ENCODE measurements around the gene SVEP1.
"Not testable (repeated sequence)": the region's sequence is repeated elsewhere in the genome, so short reads cannot be mapped to it uniquely, and the experiment has no call there.

SVEP1 gene

GRCh38 chr9:110579034-110579861, at the start of gene SVEP1:
TSS of gene SVEP1 (minus strand) at chr9:110579741. CDS start at chr9:110579543, 198 bp downstream.
- DNase-seq (ENCODE audit: low read depth) = no peak

DNA sequence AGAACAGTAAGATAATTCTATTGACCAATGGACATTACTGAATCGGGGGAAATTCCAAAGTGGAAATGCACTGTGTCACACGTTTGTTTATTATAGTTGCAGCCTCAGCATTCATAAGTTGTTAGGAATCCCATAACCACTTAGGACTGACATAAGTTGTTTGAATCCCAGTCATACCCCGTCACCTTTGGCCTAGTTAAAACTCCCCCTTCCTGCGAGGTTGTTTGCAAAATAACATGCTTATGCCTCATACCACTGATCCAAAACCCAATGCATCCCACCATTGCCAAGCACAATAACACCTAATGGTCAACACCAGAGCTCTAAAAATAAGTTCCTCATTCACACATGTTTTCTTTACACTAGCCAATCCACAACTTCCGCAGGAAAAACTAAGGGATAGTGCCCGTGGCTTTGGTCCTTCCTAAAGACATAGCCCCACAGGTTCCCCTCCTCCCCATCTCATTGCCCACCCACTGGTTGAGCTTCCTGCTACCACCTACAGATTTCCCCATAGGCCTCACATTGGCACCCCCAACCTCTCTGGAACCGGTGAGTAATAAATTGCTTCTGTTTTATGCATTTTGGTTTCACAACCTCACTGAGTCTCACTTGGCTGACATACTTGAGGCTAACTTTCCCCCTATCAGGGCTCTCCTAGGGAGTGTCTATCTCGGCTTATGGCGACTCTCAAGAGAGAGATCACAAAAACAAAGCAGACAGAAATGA, 46.7 kb upstream of the SVEP1 start:
- DNase-seq (ENCODE audit: low read depth) = no peak

DNA sequence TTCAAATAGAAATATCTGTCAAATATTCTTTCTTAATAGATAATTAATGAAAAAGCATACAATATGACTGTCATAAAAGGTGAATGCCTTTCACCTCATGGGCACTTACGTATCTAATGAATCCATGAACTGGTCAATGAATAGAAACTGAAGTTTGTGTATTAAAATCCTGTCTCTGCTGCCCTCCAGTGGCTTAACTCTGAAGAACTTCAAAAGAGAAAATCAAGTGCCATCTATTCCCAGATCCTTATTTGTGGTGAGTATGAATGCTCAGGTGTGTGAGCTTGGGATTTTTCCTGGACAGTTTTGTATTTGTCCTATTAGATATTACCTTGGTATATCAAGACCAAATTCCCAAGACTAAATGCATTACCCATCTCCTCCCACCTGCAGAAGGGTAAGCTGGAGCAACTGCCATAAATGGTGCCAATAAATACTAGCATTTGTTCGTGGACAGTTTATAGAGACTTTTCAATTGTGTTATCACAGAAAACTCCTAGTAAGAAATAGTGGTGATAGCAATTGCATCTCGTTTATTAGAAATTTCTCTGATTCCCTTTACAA, 44.0 kb upstream of the SVEP1 start:
- DNase-seq (ENCODE audit: low read depth) = no peak

GRCh38 chr9:110622368-110622767, 42.8 kb upstream of the SVEP1 start:
- DNase-seq (ENCODE audit: low read depth) = no peak

DNA sequence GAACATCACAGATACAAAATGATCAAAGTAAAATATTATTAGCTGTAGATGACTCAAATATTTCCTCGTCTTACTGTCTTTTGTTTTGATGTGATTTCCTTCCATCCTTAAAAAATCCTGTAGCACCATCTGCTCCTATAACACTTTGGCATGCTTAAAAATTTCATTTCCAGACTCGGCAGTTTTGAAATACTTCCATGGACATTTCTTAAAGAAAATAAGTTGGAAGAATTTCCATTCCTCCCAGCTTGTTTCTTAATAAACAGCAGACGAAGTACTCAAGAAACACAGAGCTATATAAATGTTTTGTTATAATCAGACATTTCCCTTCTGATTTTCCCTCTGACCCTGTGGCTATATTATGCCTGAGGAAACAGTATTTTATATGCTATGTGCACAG, 41.2 kb upstream of the SVEP1 start:
- no peak for DNase-seq (ENCODE audit: low read depth)

DNA sequence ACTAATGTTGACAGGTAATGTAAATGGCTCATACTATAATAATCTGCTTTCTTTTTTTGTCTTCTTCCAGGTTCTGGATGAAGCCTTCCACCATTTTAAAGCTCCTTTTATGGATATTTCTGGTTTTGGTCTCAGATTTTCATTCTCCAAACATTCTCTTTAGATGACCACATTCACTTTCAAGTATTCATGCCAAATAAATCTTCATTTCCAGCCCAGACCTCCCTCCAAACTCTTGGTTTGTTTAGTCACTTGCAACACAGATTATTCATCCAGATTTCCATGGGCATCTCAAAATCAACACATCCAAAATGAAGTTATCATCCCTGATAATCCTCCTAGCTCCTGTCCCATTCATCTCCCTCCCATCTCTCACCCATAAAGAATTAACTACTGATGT, 40.3 kb upstream of the SVEP1 start:
- no peak for DNase-seq (ENCODE audit: low read depth)

DNA sequence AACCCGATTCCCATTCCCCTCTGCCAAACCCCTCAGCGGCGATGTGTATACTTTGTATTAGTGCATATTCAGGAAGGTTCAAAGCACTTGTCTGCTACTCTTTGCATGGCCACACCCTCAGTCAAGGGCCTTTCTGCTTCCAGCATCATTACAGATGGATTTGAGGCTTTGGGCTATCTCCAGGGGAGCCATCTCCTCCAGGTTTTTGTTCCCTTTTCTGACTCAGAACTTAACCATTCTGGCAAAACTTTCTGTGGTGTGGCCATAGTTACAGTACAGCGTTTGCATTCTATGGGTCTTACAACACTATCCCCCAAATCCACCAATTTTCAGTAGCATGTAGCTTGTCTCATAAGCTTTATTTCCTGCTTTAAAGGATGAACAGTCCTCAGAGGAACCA, 36.0 kb upstream of the SVEP1 start:
- no peak for DNase-seq (ENCODE audit: low read depth)

DNA sequence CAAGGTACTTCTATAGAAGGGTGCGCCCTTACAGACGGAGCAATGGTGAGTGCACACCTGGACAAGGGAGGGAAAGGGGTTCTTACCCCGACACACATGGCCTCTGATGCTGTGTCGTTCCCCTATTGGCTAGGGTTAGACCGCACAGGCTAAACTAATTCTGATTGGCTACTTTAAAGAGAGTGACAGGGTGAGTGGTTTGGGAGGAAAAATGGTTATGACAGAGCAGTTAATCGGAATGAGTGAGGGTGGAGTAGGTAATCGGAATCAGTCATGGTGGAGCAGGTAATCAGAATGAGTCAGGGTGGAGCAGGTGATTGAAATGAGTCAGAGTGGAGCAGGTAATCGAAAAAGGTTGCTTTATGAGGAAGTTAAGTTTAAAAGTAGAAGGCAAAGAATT, 35.0 kb upstream of the SVEP1 start:
- not testable (repeated sequence) for DNase-seq (ENCODE audit: low read depth)

- no peak for DNase-seq (ENCODE audit: low read depth)
These were observed 26.7 kb upstream of the SVEP1 start for GRCh38 chr9:110606179-110606790.

DNA sequence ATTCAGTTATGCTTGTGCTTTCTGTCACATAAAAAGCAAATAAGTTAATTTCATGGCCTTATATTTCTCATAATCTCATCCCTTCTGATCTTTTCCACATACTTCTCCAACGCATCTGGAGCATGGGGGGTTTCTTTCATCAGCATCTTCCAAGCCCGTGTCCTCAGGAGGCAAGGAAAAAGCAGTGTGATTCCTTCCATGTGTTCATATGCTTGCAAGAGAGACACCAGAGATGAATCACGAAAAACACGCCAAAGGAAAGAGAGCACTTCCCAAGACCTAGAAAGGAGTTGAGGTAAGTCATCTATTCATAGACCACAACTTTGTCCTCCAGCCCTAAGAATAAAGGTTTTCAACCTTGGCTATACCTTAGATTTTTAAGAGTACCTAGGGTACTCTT, 26.0 kb upstream of the SVEP1 start:
- no peak for DNase-seq (ENCODE audit: low read depth)

DNA sequence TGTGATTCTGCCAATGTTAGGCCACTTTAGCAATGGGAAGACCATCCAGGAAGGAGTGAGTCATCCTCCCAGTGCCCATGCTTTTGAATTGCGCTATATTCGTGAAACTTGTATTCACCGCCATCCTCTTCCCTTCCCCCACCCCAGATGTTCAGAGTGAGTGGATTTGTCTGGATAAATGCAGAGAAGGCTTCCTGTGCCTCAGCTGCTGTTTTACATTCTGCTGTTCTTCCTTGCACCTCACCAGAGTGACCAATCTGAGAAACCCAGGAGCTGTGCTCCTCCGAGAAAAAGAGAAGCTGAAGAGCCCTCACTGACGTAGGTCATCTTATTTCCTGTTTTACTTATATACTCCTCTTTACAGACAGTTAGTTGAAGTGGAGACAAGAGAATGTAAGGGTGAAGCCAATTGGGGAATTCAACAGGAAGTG, 24.6 kb upstream of the SVEP1 start:
- no peak for DNase-seq (ENCODE audit: low read depth)

DNA sequence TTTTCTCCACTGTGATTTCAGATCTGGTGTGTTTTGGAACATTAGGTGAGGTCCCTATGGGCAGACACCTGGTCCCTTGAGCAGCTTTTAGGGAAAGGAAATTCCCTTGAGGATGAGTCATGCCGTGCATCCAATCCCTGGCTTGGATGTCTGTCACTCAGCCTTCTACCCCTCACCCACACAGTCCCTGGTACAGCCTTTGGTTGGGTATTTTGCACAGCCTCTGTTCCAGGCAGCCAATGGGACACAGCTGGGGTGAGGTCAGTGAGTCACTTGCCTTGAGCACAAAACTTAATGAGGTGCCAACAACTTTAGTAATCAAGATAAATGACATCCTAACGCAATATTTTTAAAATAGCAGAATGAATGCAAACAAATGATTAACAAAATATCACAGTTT, 22.7 kb upstream of the SVEP1 start:
- no peak for DNase-seq (ENCODE audit: low read depth)

- no peak for DNase-seq (ENCODE audit: low read depth)
These were observed 21.6 kb upstream of the SVEP1 start for GRCh38 chr9:110601098-110601497.

DNA sequence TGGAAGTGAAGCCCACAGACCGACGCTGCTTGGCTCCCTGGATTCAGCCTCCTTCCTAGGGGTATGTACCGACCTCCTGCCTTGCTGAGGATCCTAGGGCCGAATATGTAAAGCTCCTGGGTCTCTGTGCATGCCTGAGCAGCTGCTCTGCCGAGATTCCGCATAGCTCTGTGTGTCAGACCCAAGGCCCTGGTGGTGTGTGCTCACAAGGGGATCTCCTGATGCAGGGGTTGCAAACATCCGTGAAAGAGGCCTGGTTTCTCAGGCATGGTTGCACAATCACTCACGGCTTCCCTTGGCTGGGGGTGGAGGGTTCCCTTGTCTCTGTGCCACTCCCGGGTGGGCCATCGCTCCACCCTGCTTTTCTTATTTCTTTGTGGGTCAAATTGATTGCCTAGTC, 19.9 kb upstream of the SVEP1 start:
- DNase-seq (ENCODE audit: low read depth) = no peak

GRCh38 chr9:110592044-110592830, 12.7 kb upstream of the SVEP1 start:
- no peak for DNase-seq (ENCODE audit: low read depth)

GRCh38 chr9:110591526-110591925, 12.0 kb upstream of the SVEP1 start:
- DNase-seq (ENCODE audit: low read depth) = no peak

DNA sequence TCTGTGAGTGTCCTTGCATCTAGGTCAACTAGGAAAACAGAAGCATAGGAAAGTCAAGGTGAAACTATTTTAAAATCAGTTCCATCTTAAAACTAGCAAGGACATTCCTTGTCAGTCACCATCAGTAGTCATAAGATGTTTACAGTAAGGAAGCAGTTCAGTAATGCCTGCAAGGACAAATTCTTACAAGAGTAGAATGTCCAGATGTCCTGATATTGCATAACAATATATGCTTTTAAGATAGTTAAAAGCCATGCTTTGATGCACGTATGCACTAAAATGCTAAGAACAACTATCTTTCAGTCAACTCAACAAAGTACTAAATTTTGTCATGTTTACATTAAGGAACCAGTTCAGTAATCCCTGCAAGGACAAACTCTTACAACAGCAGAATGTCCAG, 11.3 kb upstream of the SVEP1 start:
- DNase-seq (ENCODE audit: low read depth) = no peak

DNA sequence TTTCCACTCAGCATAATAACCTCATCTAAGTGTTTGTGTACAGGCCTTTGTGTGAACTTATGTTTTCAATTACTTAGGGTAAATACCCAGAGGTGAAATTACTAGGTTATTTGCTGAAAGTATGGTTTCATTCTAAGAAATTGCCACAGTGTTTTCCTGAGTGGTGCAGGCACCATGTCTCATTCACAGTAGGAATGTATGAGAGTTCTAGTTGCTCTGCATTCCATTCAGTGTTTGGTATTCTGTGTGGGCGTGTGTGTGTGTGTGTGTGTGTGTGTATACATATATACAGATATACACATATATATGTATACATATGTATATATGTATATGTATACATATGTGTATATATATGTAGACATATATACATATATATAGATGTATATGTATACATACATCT, 8.8 kb upstream of the SVEP1 start:
- DNase-seq (ENCODE audit: low read depth) = no peak

GRCh38 chr9:110583237-110583636, 3.7 kb upstream of the SVEP1 start:
- no peak for DNase-seq (ENCODE audit: low read depth)

- DNase-seq (ENCODE audit: low read depth) = no peak
These were observed 2.6 kb upstream of the SVEP1 start for GRCh38 chr9:110582156-110582555.

GRCh38 chr9:110580850-110581249, 1.3 kb upstream of the SVEP1 start:
- no peak for DNase-seq (ENCODE audit: low read depth)

- DNase-seq (ENCODE audit: low read depth) = no peak
These were observed 300 bp upstream of the SVEP1 start for GRCh38 chr9:110579862-110580219.

Measured in stimulated activated CD4-positive, alpha-beta T cell treated with anti-CD3 and anti-CD28 coated beads, Interleukin-2, amount 100 ng/mL, for 4 hours (primary cell).